K562 (cell line): ENCODE results near the gene CNOT1. TPM values are rescaled to one million over a fixed set of nuclear protein-coding genes. Genes with fewer than 3 reads are reported as not detected.
A peak's percentile ranks its signal among the peaks of the same experiment; 100 is the strongest.

ENCODE experiments used
- ATAC-seq: fragments of 200-7000 bp; cut with Tn5 transposase; 3 replicates; pipeline ENCODE4 v1.9.1; 2020; ENCODE audit warnings: moderate library complexity
- BruUV-seq: library from RNA; stranded (reverse); fragments of 400-500 nt; replicated peaks from 2 replicates; lab custom pipeline; 2021; lab: Mats Ljungman, UMichigan
- CTCF ChIA-PET: fragments of 300-600 bp; formaldehyde crosslinking; extraction: SDS; loops from one replicate; lab custom pipeline; 2021; ENCODE audit warnings: low intra/inter-chr PET ratio; lab: Yijun Ruan, JAX
- POLR2A ChIA-PET: fragments of 300-600, 350-650 bp; sonication (Branson Sonifier 250); formaldehyde crosslinking; extraction: SDS; loops from one replicate; lab custom pipeline; 2021; ENCODE audit warnings: antibody characterized with exemption, inconsistent platforms; lab: Yijun Ruan, JAX
- DNase-seq, 4 experiments: peaks; one replicate each; pipeline versions ENCODE4 v3.0.0 to v3.0.0-alpha.2; 2011 to 2018; ENCODE audit warnings: low spot score in 3 of 4, mixed read lengths in 3 of 4; ENCODE audit errors: extremely low read depth in 1 of 4
- FAIRE-seq: peaks from 2 replicates; lab custom pipeline; 2011; peaks lifted over from hg19 to GRCh38; lab: Jason Lieb, UNC
- H2AFZ ChIP-seq: 2 replicates; pipeline ENCODE4 v1.6.0; 2011; ENCODE audit warnings: low read depth, low read length, control low read depth, inconsistent platforms
- H3K27ac ChIP-seq: fragments of 200-600 bp; 3 replicates; pipeline ENCODE4 v1.8.0; 2011; ENCODE audit warnings: low read depth, mild to moderate bottlenecking, control low read depth, inconsistent platforms, low read length, moderate library complexity, mixed read lengths; ENCODE audit errors: extremely low read depth
- H3K27me3 ChIP-seq, 2 experiments: fragments of 300-600 bp in 1 of 2; 2 replicates in 1 of 2; 3 replicates in 1 of 2; pipeline versions ENCODE4 v1.6.0 to v1.8.0; 2011; ENCODE audit warnings: inconsistent platforms in 2 of 2, low read length in 2 of 2, mild to moderate bottlenecking in 1 of 2, mixed read lengths in 1 of 2, moderate library complexity in 1 of 2; ENCODE audit not compliant: control insufficient read depth in 2 of 2, insufficient read depth in 2 of 2
- H3K36me3 ChIP-seq: fragments of 300-600 bp; 3 replicates; pipeline ENCODE4 v1.8.0; 2011; ENCODE audit warnings: mild to moderate bottlenecking, low read length, inconsistent platforms; ENCODE audit not compliant: control insufficient read depth, insufficient read depth
- H3K4me1 ChIP-seq, 2 experiments: fragments of 200-600 bp in 1 of 2; replicated peaks in 1 of 2; 2 replicates in 1 of 2; 3 replicates in 1 of 2; pipeline versions ENCODE4 v1.5.1 to v1.8.0; 2011; ENCODE audit warnings: inconsistent platforms in 2 of 2, low read length in 2 of 2, mild to moderate bottlenecking in 1 of 2, mixed read lengths in 1 of 2, moderate library complexity in 1 of 2; ENCODE audit not compliant: control insufficient read depth in 2 of 2, insufficient read depth in 2 of 2
- H3K4me2 ChIP-seq: 2 replicates; pipeline ENCODE4 v1.6.1; 2011; ENCODE audit warnings: low read length, control low read depth, inconsistent platforms, mixed read lengths; ENCODE audit not compliant: insufficient read depth
- H3K4me3 ChIP-seq: fragments of 200-600 bp; sonication (generic), shearing (Covaris generic); 2 replicates; pipeline ENCODE4 v1.5.1; 2016; ENCODE audit warnings: control low read depth, inconsistent platforms
- H3K79me2 ChIP-seq: fragments of 200-600 bp; 3 replicates; pipeline ENCODE4 v1.8.0; 2011; ENCODE audit warnings: low read length, inconsistent platforms; ENCODE audit not compliant: control insufficient read depth, insufficient read depth
- H3K9ac ChIP-seq, 2 experiments: 2 replicates each; pipeline versions ENCODE4 v1.6.0 to v1.6.1; 2011; ENCODE audit warnings: low read depth in 2 of 2, low read length in 2 of 2, control low read depth in 1 of 2, inconsistent platforms in 1 of 2, mild to moderate bottlenecking in 1 of 2, mixed read lengths in 1 of 2; ENCODE audit not compliant: insufficient read depth in 1 of 2
- H3K9me1 ChIP-seq: one replicate; pipeline ENCODE4 v1.6.0; 2011; ENCODE audit warnings: inconsistent platforms, mild to moderate bottlenecking, low read length, moderate library complexity; ENCODE audit not compliant: control insufficient read depth, insufficient read depth
- H3K9me3 ChIP-seq: replicated peaks from 2 replicates; pipeline ENCODE4 v1.5.1; 2011; ENCODE audit warnings: low read depth, low read length, inconsistent platforms; ENCODE audit not compliant: control insufficient read depth, insufficient read depth
- H4K20me1 ChIP-seq: replicated peaks from 2 replicates; pipeline ENCODE4 v1.6.1; 2011; ENCODE audit warnings: low read length, inconsistent platforms, mixed read lengths; ENCODE audit not compliant: control insufficient read depth, insufficient read depth
- ATF7 ChIP-seq: fragments of 450-650 bp; IDR thresholded peaks from 2 replicates; pipeline ENCODE4 v1.7.1; 2014; ENCODE audit warnings: mild to moderate bottlenecking, moderate library complexity
- FOSL1 ChIP-seq: fragments of 200-800 bp; sonication (Bioruptor generic); conservative IDR thresholded peaks from 2 replicates; pipeline ENCODE4 v1.6.1; 2016; ENCODE audit warnings: missing genetic modification characterization, missing compliant biosample characterization
- HDAC1 ChIP-seq, 2 experiments: fragments of 450-650 bp; IDR thresholded peaks; 2 replicates each; pipeline ENCODE4 v1.6.1; 2016 to 2017; ENCODE audit warnings: inconsistent platforms in 1 of 2, mild to moderate bottlenecking in 1 of 2, moderate library complexity in 1 of 2
- KDM1A ChIP-seq, 2 experiments: fragments of 450-650 bp; IDR thresholded peaks; 2 replicates each; pipeline ENCODE4 v1.6.1; 2016; ENCODE audit warnings: mild to moderate bottlenecking in 2 of 2
- MBD1 ChIP-seq: fragments of 250-450 bp; sonication (Bioruptor Pico); IDR thresholded peaks from 2 replicates; pipeline ENCODE4 v1.8.0; 2022; ENCODE audit warnings: inconsistent platforms
- NFE2 ChIP-seq: IDR thresholded peaks from 2 replicates; pipeline ENCODE4 v1.6.1; 2014; ENCODE audit warnings: antibody characterized with exemption, low read depth
- POLR2A ChIP-seq: fragments of 450-650 bp; conservative IDR thresholded peaks from 2 replicates; pipeline ENCODE4 v1.6.1; 2016
- POLR2AphosphoS2 ChIP-seq: IDR thresholded peaks from 2 replicates; pipeline ENCODE4 v1.6.1; 2012; ENCODE audit warnings: low read length, improper control_type of control experiment
- POLR2AphosphoS5 ChIP-seq: IDR thresholded peaks from 2 replicates; pipeline ENCODE4 v1.6.1; 2011; ENCODE audit warnings: mild to moderate bottlenecking, low read depth, low read length, moderate library complexity; ENCODE audit not compliant: control insufficient read depth, insufficient read depth
- POLR2B ChIP-seq: fragments of 450-650 bp; IDR thresholded peaks from 2 replicates; pipeline ENCODE4 v1.6.1; 2018; ENCODE audit warnings: low read depth; ENCODE audit not compliant: partially characterized antibody
- RCOR1 ChIP-seq, 2 experiments: IDR thresholded peaks; 2 replicates each; pipeline ENCODE4 v1.6.1; 2012; ENCODE audit warnings: low read depth in 2 of 2, low read length in 2 of 2, borderline replicate concordance in 1 of 2, improper control_type of control experiment in 1 of 2
- TAF7 ChIP-seq: fragments of 450-650 bp; IDR thresholded peaks from 2 replicates; pipeline ENCODE4 v1.6.1; 2016; ENCODE audit warnings: missing genetic modification characterization, missing compliant biosample characterization
- TEAD4 ChIP-seq, 2 experiments: sonication (generic) in 1 of 2; formaldehyde crosslinking in 1 of 2; IDR thresholded peaks; 2 replicates each; pipeline versions ENCODE4 v1.6.1 to v1.8.0; 2012 to 2022; ENCODE audit warnings: borderline replicate concordance in 1 of 2, inconsistent platforms in 1 of 2, low read length in 1 of 2, mild to moderate bottlenecking in 1 of 2, missing genetic modification reagents in 1 of 2
- THAP7 ChIP-seq: fragments of 250-450 bp; sonication (Bioruptor Pico); IDR thresholded peaks from 2 replicates; pipeline ENCODE4 v1.5.0; 2021
- U2AF2 ChIP-seq: fragments of 200-400 bp; formaldehyde crosslinking; optimal IDR thresholded peaks from 2 replicates; pipeline ENCODE3; 2017; ENCODE audit warnings: low read depth, mild to moderate bottlenecking, low read length
- ZNF224 ChIP-seq: sonication (generic); formaldehyde crosslinking; IDR thresholded peaks from 2 replicates; pipeline ENCODE4 v1.8.0; 2022; ENCODE audit warnings: mild to moderate bottlenecking, missing genetic modification reagents
- ZNF518B ChIP-seq: fragments of 250-450 bp; sonication (Bioruptor Pico); IDR thresholded peaks from 2 replicates; pipeline ENCODE4 v1.5.0; 2021; ENCODE audit warnings: mild to moderate bottlenecking, moderate library complexity
- WGBS: fragments of 100-300 bp; shearing (Covaris generic); methylation state at CpG from one replicate; pipeline ENCODE4 v1.1.6; 2016; ENCODE audit warnings: low coverage, mixed read lengths; ENCODE audit not compliant: insufficient coverage; ENCODE audit errors: missing lambda C conversion rate; 5-methylcytosine and 5-hydroxymethylcytosine counted together
- in situ Hi-C: fragments of 300-500 bp; cut with MboI; formaldehyde crosslinking; loops from 4 replicates; pipeline ENCODE4 v1.15.0; 2018; ENCODE audit warnings: inconsistent platforms, mixed read lengths
- intact Hi-C: fragments of 100-400 bp; cut with micrococcal nuclease; formaldehyde crosslinking; loops from 2 replicates; pipeline ENCODE4 v1.14.2; 2022
- polyA plus RNA-seq, 8 experiments: library from polyadenylated mRNA; depleted of rRNA in 4 of 8; stranded (reverse) in 5 of 8; unstranded in 3 of 8; fragments of >200 nt; fragmentation: Nextera tagmentation in 2 of 8; fragmentation: Illumina TruSeq in 1 of 8; extraction: Ambion mirVana in 2 of 8; extraction: Trizol in 1 of 8; gene quantifications; 2 replicates each; pipeline versions ENCODE4 v1.2.1 to v1.2.3, GENCODE V29; 2011 to 2014; ENCODE audit warnings: inconsistent platforms in 1 of 8, missing spikeins in 1 of 8
- total RNA-seq, 7 experiments: library from RNA; depleted of rRNA in 6 of 7; stranded (reverse); fragments of >200 nt in 6 of 7; fragmentation: Illumina TruSeq in 2 of 7; extraction: Trizol in 2 of 7; gene quantifications; 2 replicates each; pipeline versions ENCODE4 v1.2.1 to v1.2.3, GENCODE V29; 2011 to 2021; ENCODE audit warnings: low replicate concordance in 1 of 7

The CNOT1 gene
- total and polyA plus RNA-seq, 9 of the 15 experiments (the other 6 are each of a cell fraction or from before 2014, with no cell fraction given): 110 to 270 (median 220) TPM

GRCh38 chr16:58516768-58517107 lies 112.9 kb downstream of the CNOT1 start:
- intact Hi-C loops: no loop called here
- CTCF ChIA-PET: no interaction called here
- Histone ChIP-seq H3K9me3 (no peaks in the 10 kb centered on the region), H3K4me3 (peak overlapping the region; percentile 88), H3K4me1 (peaks cover 4 to 32% of the 10 kb centered on the region in 2 experiments; a peak in 4 of 5 replicates), H3K4me2 (no peak overlapping the region), H3K9me1 (no peaks in the 10 kb centered on the region), H3K79me2 (peaks cover 30% of the 10 kb centered on the region), H4K20me1 (peaks cover 16% of the 10 kb centered on the region), H3K27me3 (no peaks in the 10 kb centered on the region), H3K36me3 (peaks cover 55% of the 10 kb centered on the region), H2AFZ (no peak overlapping the region), H3K9ac (peak overlapping the region in 1 of 2 experiments; percentile 98; a peak in 1 of 4 replicates), H3K27ac (no peak overlapping the region)
- 51% methylated on average over 4 of the region's 4 CpGs for WGBS
- TF ChIP-seq POLR2AphosphoS5: 0 out of 2 replicates have a peak, but pooled peaks have one; percentile 13
- no peak for TF ChIP-seq ZNF518B (CRISPR knock-in tag)
- TF ChIP-seq ATF7: no peak
- no peak for TF ChIP-seq THAP7
- TF ChIP-seq POLR2AphosphoS2: peak; percentile 81
- no peak for TF ChIP-seq POLR2B
- peak; percentile 44 for TF ChIP-seq POLR2A
- TF ChIP-seq TAF7 (tag): no peak
- TF ChIP-seq HDAC1 (IDR thresholded peaks at IDR 0.05): peak in 1 of 2 experiments; percentile 51; a peak in 1 of 4 replicates
- no peak for TF ChIP-seq U2AF2
- TF ChIP-seq MBD1 (CRISPR knock-in tag): no peak
- peak; percentile 45 to 81; a peak in 2 of 4 replicates for TF ChIP-seq RCOR1 (IDR thresholded peaks at IDR 0.05; ENCODE audit: borderline replicate concordance in 1 of 2, low read depth in 2 of 2, low read length in 2 of 2)
- TF ChIP-seq ZNF224 (CRISPR knock-in tag): no peak
- 0 out of 2 replicates have a peak, but pooled peaks have one; percentile 6 for TF ChIP-seq NFE2
- no peak for TF ChIP-seq TEAD4 (IDR thresholded peaks at IDR 0.05; ENCODE audit: low read length)
- TF ChIP-seq TEAD4 (CRISPR knock-in tag; IDR thresholded peaks at IDR 0.05; ENCODE audit: borderline replicate concordance): no peak
- peak; percentile 89 to 91 for TF ChIP-seq KDM1A (IDR thresholded peaks at IDR 0.05)
- TF ChIP-seq FOSL1: peak; percentile 41; the same call in 1 of the 2 replicates
- BruUV-seq: TSS peak; percentile 45
- FAIRE-seq (peak; percentile 11), DNase-seq (no peak), ATAC-seq (no peak)
- POLR2A ChIA-PET: interaction anchor here (0.6 to 1.1 kb wide), 3 partner anchors 72 to 387 kb away, joined by 3 read pairs; partner anchors contain the start of gene CFAP20
- in situ Hi-C loops: no loop called here
